ENCODE measurements around the gene DDX3X.

DNA sequence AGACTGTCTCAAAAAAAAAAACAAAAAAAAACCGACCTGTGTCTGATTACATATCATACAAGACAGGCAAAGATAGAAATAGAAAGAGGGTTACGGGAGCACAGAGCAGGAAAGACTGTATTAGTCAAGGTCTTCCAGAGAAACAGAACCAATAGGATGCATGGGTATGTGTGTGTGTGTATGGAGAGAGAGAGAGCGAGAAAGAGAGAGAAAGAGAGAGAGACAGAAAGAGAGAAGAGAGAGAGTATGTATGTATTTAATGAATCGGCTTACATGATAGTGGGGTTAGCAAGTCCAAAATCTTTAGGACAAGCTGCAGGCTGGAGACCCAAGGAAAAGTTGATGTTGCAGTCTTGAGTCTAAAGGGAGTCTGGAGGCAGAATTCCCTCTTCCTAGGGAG, 7.5 kb upstream of the DDX3X start:
- TF ChIP-seq, protein P1, sequence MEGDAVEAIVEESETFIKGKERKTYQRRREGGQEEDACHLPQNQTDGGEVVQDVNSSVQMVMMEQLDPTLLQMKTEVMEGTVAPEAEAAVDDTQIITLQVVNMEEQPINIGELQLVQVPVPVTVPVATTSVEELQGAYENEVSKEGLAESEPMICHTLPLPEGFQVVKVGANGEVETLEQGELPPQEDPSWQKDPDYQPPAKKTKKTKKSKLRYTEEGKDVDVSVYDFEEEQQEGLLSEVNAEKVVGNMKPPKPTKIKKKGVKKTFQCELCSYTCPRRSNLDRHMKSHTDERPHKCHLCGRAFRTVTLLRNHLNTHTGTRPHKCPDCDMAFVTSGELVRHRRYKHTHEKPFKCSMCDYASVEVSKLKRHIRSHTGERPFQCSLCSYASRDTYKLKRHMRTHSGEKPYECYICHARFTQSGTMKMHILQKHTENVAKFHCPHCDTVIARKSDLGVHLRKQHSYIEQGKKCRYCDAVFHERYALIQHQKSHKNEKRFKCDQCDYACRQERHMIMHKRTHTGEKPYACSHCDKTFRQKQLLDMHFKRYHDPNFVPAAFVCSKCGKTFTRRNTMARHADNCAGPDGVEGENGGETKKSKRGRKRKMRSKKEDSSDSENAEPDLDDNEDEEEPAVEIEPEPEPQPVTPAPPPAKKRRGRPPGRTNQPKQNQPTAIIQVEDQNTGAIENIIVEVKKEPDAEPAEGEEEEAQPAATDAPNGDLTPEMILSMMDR (conservative IDR thresholded peaks at IDR 0.05; ENCODE audit: low read length), result no peak
- TF ChIP-seq EZH2phosphoT487 (IDR thresholded peaks at IDR 0.05; ENCODE audit: borderline replicate concordance), result no peak
